GM18867 (cell line): ENCODE measurements around the gene NOSIP.
A peak's percentile ranks its signal among the peaks of the same experiment; 100 is the strongest.

Source experiments
- ATAC-seq: cut with Tn5 transposase; IDR thresholded peaks from one replicate; pipeline ENCODE4 v1.9.1; 2021; ENCODE audit warnings: mild to moderate bottlenecking, moderate library complexity; ENCODE audit not compliant: unreplicated experiment

The NOSIP gene

GRCh38 chr19:49552749-49553148 lies 27.6 kb downstream of the NOSIP start:
- ATAC-seq: no peak

- ATAC-seq: no peak
These were observed 28.8 kb downstream of the NOSIP start for GRCh38 chr19:49551531-49551930.

- no peak for ATAC-seq
These were observed 31.3 kb downstream of the NOSIP start for GRCh38 chr19:49549045-49549444.

GRCh38 chr19:49546825-49547565 lies 33.4 kb downstream of the NOSIP start:
- no peak for ATAC-seq

- ATAC-seq: no peak
These were observed 36.2 kb downstream of the NOSIP start for GRCh38 chr19:49544154-49544553.

GRCh38 chr19:49543032-49543431 lies 37.3 kb downstream of the NOSIP start:
- ATAC-seq: no peak

- no peak for ATAC-seq
These were observed 37.9 kb downstream of the NOSIP start for GRCh38 chr19:49542446-49542845.

GRCh38 chr19:49541914-49542313 lies 38.4 kb downstream of the NOSIP start:
- ATAC-seq: no peak

GRCh38 chr19:49539192-49539952 lies 41.0 kb downstream of the NOSIP start:
- ATAC-seq: no peak

GRCh38 chr19:49538643-49539042 lies 41.7 kb downstream of the NOSIP start:
- ATAC-seq: no peak

- ATAC-seq: no peak
These were observed 43.4 kb downstream of the NOSIP start for GRCh38 chr19:49536921-49537462.

- no peak for ATAC-seq
These were observed 45.5 kb downstream of the NOSIP start for GRCh38 chr19:49534632-49535385.

- peak; percentile 73 for ATAC-seq
These were observed 46.5 kb downstream of the NOSIP start for GRCh38 chr19:49533551-49534488.

- ATAC-seq: no peak
These were observed 49.6 kb downstream of the NOSIP start for GRCh38 chr19:49530708-49531107.

- no peak for ATAC-seq
These were observed 52.1 kb downstream of the NOSIP start for GRCh38 chr19:49528211-49528771.

- no peak for ATAC-seq
These were observed 55.4 kb downstream of the NOSIP start for GRCh38 chr19:49524812-49525455.

GRCh38 chr19:49520705-49521319 lies 59.5 kb downstream of the NOSIP start:
- no peak for ATAC-seq

- ATAC-seq: no peak
These were observed 62.3 kb downstream of the NOSIP start for GRCh38 chr19:49518033-49518432.

- no peak for ATAC-seq
These were observed 64.6 kb downstream of the NOSIP start for GRCh38 chr19:49515767-49516166.
